Adipocyte (in vitro differentiated cells): ENCODE data around the gene GTF2A1.

ENCODE experiments used
- DNase-seq: peaks from one replicate; pipeline ENCODE4 v3.0.0-alpha.2; 2015; ENCODE audit warnings: low read depth
- H3K27me3 ChIP-seq: replicated peaks from 2 replicates; pipeline ENCODE4 v1.7.0; 2013; ENCODE audit warnings: mild to moderate bottlenecking, low read length, moderate library complexity; ENCODE audit not compliant: control insufficient read depth, insufficient read depth
- H3K36me3 ChIP-seq: 2 replicates; pipeline ENCODE4 v1.7.0; 2013; ENCODE audit warnings: low read length, mild to moderate bottlenecking, moderate library complexity; ENCODE audit not compliant: control insufficient read depth, insufficient read depth, severe bottlenecking
- H3K4me1 ChIP-seq: 2 replicates; pipeline ENCODE4 v1.7.0; 2013; ENCODE audit warnings: mild to moderate bottlenecking, low read length, moderate library complexity; ENCODE audit not compliant: control insufficient read depth, insufficient read depth
- H3K4me3 ChIP-seq: 2 replicates; pipeline ENCODE4 v1.7.0; 2013; ENCODE audit warnings: mild to moderate bottlenecking, low read length, moderate library complexity
- H3K9ac ChIP-seq: 2 replicates; pipeline ENCODE4 v1.7.0; 2013; ENCODE audit warnings: mild to moderate bottlenecking, low read length, moderate library complexity
- H3K9me3 ChIP-seq: 2 replicates; pipeline ENCODE4 v1.7.0; 2013; ENCODE audit warnings: mild to moderate bottlenecking, low read length, moderate library complexity; ENCODE audit not compliant: control insufficient read depth

Gene GTF2A1

GRCh38 chr14:81206115-81206514 is 14.6 kb downstream of the GTF2A1 start:
- peaks cover 64% of the 10 kb centered on the region for H3K36me3 ChIP-seq
- H3K9ac ChIP-seq: no peak overlapping the region
- no peak for DNase-seq
- H3K9me3 ChIP-seq: no peaks in the 10 kb centered on the region
- no peak overlapping the region for H3K4me3 ChIP-seq
- H3K4me1 ChIP-seq: no peaks in the 10 kb centered on the region
- H3K27me3 ChIP-seq: no peaks in the 10 kb centered on the region

GRCh38 chr14:81205639-81206038 is 15.1 kb downstream of the GTF2A1 start:
- Histone ChIP-seq H3K4me1 (no peaks in the 10 kb centered on the region), H3K9ac (no peak overlapping the region), H3K27me3 (no peaks in the 10 kb centered on the region), H3K4me3 (no peak overlapping the region), H3K9me3 (no peaks in the 10 kb centered on the region), H3K36me3 (peaks cover 68% of the 10 kb centered on the region)
- DNase-seq: no peak

- H3K9me3 ChIP-seq: no peaks in the 10 kb centered on the region
- no peak for DNase-seq
- peaks cover 84% of the 10 kb centered on the region for H3K36me3 ChIP-seq
- H3K27me3 ChIP-seq: no peaks in the 10 kb centered on the region
- no peak overlapping the region for H3K9ac ChIP-seq
- H3K4me1 ChIP-seq: no peaks in the 10 kb centered on the region
- no peak overlapping the region for H3K4me3 ChIP-seq
Observed at GRCh38 chr14:81200054-81200453, 20.7 kb downstream of the GTF2A1 start.

DNA sequence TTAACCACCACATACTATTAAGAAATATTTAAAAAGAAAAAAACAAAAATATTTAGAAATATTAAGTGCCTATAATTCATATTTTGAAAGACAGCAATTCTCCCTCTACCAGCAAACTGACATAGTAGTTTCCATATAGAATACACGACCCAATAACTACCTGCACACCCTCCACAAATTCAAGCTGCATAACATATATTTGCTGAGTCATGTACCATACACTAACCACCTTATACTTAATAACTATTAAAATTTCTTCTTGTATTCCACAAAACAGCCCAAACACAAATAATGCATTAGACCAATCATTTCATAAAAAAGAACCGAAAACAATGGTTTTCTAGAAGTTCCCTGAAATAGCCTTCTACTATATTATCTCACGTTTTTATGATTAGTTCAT is 21.7 kb downstream of the GTF2A1 start:
- H3K36me3 ChIP-seq: peaks cover 91% of the 10 kb centered on the region
- DNase-seq: no peak
- no peaks in the 10 kb centered on the region for H3K27me3 ChIP-seq
- H3K9ac ChIP-seq: no peak overlapping the region
- H3K4me1 ChIP-seq: no peaks in the 10 kb centered on the region
- H3K9me3 ChIP-seq: no peaks in the 10 kb centered on the region
- no peak overlapping the region for H3K4me3 ChIP-seq

DNA sequence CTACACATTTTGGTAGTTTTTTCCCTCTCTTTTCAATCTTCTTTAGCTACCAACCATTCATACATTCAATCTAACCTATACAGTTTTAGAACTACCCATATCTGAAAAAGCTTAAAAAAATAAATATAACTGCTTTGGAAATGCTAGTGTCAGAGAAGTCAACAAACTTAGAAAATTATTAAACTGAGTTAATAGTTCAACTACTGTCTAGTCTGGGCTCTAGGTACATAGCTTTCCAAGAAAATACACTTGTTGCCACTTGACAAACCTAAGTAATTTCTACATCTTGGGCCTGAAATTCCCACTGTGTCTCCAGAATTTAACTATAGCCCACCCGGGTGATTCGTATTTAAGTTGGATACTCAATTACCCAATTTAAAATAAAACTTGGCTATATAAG is 22.1 kb downstream of the GTF2A1 start:
- H3K9ac ChIP-seq: no peak overlapping the region
- H3K4me3 ChIP-seq: no peak overlapping the region
- H3K9me3 ChIP-seq: no peaks in the 10 kb centered on the region
- H3K4me1 ChIP-seq: no peaks in the 10 kb centered on the region
- DNase-seq: no peak
- peaks cover 91% of the 10 kb centered on the region for H3K36me3 ChIP-seq
- H3K27me3 ChIP-seq: no peaks in the 10 kb centered on the region

DNA sequence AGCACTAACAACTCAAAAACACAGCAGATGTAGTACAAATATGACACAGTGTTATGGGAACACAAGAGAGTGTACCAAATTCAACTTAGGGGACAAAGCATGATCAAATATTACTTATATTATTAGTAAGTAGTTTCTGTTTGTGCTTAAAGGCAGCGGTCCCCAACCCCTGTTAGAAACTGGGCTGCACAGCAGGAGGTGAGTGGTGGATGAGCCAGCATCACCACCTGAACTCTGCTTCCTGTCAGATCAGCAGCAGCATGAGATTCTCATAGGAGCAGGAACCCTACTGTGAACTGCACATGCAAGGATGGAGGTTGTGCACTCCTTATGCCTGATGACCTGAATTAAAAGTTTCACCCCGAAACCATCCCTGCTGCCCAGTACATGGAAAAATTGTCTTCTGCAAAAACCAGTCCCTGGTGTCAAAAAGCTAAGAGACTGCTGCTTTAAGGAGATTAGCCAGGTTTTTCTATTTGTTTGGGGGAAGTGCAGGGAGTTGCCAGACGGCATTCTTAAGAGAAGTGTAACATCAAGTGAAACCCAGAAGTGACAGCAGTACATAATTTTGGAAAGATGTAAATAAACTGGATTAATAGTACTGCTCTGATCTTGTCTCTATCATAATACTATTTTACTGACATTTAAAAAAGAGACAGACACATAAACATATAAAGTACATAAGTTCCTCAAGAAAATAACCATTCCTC is 26.7 kb downstream of the GTF2A1 start:
- Histone ChIP-seq H3K4me1 (no peaks in the 10 kb centered on the region), H3K9me3 (no peaks in the 10 kb centered on the region), H3K9ac (no peak overlapping the region), H3K27me3 (no peaks in the 10 kb centered on the region), H3K36me3 (peaks cover 81% of the 10 kb centered on the region), H3K4me3 (no peak overlapping the region)
- DNase-seq: no peak

- Histone ChIP-seq H3K36me3 (peaks cover 80% of the 10 kb centered on the region), H3K27me3 (no peaks in the 10 kb centered on the region), H3K4me1 (no peaks in the 10 kb centered on the region), H3K4me3 (no peak overlapping the region), H3K9me3 (no peaks in the 10 kb centered on the region), H3K9ac (no peak overlapping the region)
- no peak for DNase-seq
Observed at GRCh38 chr14:81192594-81192993, 28.2 kb downstream of the GTF2A1 start.

DNA sequence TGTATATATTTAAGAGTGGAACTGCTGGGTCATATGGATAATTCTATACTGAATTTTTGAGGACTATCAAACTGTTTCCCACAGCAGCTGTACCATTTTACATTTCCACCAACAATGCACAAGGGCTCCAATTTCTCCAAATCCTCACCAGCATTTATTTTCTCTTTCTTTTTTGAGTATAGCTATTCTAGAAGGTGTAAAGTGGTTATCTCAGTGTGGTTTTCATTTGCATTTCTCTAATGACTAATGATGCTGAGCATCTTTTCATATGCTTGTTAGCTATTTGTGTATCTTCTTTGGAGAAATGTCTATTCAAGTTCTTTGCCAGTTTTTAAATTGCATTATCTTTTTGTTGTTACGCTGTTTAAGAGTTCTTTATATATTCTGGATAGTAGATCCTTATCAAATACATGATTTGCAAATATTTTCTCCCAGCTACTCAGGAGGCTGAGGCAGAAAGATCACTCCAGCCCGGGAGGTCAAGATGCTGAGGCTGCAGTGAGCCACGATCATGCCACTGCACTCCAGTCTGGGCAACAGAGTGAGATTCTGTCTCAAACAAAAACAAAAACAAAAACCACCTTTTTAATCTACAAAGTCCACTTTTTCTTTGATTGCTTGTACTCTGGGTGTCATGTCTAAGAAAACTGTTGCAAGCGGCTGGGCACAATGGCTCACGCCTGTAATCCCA is 32.8 kb downstream of the GTF2A1 start:
- Histone ChIP-seq H3K4me1 (no peaks in the 10 kb centered on the region), H3K4me3 (no peak overlapping the region), H3K9ac (no peak overlapping the region), H3K27me3 (no peaks in the 10 kb centered on the region), H3K36me3 (peaks cover 72% of the 10 kb centered on the region), H3K9me3 (no peaks in the 10 kb centered on the region)
- DNase-seq: no peak

GRCh38 chr14:81179631-81180030 is 41.1 kb downstream of the GTF2A1 start:
- no peak for DNase-seq
- no peaks in the 10 kb centered on the region for H3K27me3 ChIP-seq
- no peaks in the 10 kb centered on the region for H3K9me3 ChIP-seq
- H3K4me1 ChIP-seq: peaks cover 7% of the 10 kb centered on the region
- no peak overlapping the region for H3K9ac ChIP-seq
- no peak overlapping the region for H3K4me3 ChIP-seq
- peaks cover 20% of the 10 kb centered on the region for H3K36me3 ChIP-seq

DNA sequence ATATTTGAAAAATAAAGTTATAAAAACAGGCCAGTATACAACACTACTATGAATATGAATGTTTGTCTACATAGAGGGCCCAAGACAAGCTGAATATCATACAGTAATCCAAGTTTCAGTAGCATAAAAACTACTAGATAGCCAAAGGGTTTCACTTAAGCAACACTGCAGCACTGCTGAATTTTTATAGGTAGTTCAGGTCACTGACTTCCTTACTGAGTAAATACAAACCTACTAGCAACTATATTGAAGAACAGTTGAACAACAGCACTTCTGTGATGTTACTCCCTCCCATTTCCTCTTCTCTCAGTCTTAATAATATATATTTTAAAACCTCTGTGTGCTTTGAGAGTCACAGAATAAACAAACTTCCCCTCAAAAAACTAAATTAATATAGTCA is 42.7 kb downstream of the GTF2A1 start:
- no peak overlapping the region for H3K4me3 ChIP-seq
- no peak for DNase-seq
- H3K27me3 ChIP-seq: no peaks in the 10 kb centered on the region
- no peak overlapping the region for H3K9ac ChIP-seq
- peaks cover 13% of the 10 kb centered on the region for H3K4me1 ChIP-seq
- H3K9me3 ChIP-seq: no peaks in the 10 kb centered on the region
- peaks cover 5% of the 10 kb centered on the region for H3K36me3 ChIP-seq

GRCh38 chr14:81177225-81177624 is 43.5 kb downstream of the GTF2A1 start:
- Histone ChIP-seq H3K9ac (peak overlapping the region; percentile 4), H3K9me3 (no peaks in the 10 kb centered on the region), H3K4me3 (peak overlapping the region; percentile 30), H3K36me3 (peaks cover 3% of the 10 kb centered on the region), H3K4me1 (peaks cover 15% of the 10 kb centered on the region), H3K27me3 (no peaks in the 10 kb centered on the region)
- no peak for DNase-seq
